H9 (cell line): Measurements from ENCODE around the gene MSRB1. TPM values are rescaled to one million over a fixed set of nuclear protein-coding genes. Genes with fewer than 3 reads are reported as not detected.

Source experiments
- DNase-seq: peaks from one replicate; pipeline ENCODE4 v3.0.0-alpha.2; 2017
- H2AFZ ChIP-seq: one replicate; pipeline ENCODE4 v1.6.1; 2013; ENCODE audit warnings: mild to moderate bottlenecking, low read length, control low read depth, moderate library complexity
- H2AK5ac ChIP-seq: 2 replicates; pipeline ENCODE4 v1.6.1; 2013; ENCODE audit warnings: low read length, control low read depth, mixed read lengths; ENCODE audit not compliant: insufficient read length
- H2BK120ac ChIP-seq: one replicate; pipeline ENCODE4 v1.6.1; 2013; ENCODE audit warnings: low read depth, mild to moderate bottlenecking, low read length, control low read depth, inconsistent platforms; ENCODE audit not compliant: poor library complexity, severe bottlenecking
- H2BK12ac ChIP-seq: 2 replicates; pipeline ENCODE4 v1.6.1; 2013; ENCODE audit warnings: low read length, control low read depth, mixed read lengths, low read depth; ENCODE audit not compliant: insufficient read length
- H2BK15ac ChIP-seq: 2 replicates; pipeline ENCODE4 v1.6.1; 2013; ENCODE audit warnings: low read depth, low read length, control low read depth
- H2BK20ac ChIP-seq: one replicate; pipeline ENCODE4 v1.6.1; 2013; ENCODE audit warnings: low read depth, mild to moderate bottlenecking, low read length, control low read depth, inconsistent platforms; ENCODE audit not compliant: poor library complexity, severe bottlenecking
- H2BK5ac ChIP-seq: 2 replicates; pipeline ENCODE4 v1.6.1; 2013; ENCODE audit warnings: low read length, control low read depth, mixed read lengths; ENCODE audit not compliant: insufficient read length
- H3K14ac ChIP-seq: 2 replicates; pipeline ENCODE4 v1.6.1; 2013; ENCODE audit warnings: low read length, control low read depth; ENCODE audit not compliant: insufficient read depth
- H3K18ac ChIP-seq: 2 replicates; pipeline ENCODE4 v1.6.1; 2013; ENCODE audit warnings: low read depth, mild to moderate bottlenecking, mixed read lengths, low read length, control low read depth; ENCODE audit not compliant: insufficient read length
- H3K23ac ChIP-seq: 2 replicates; pipeline ENCODE4 v1.6.1; 2013; ENCODE audit warnings: low read length, control low read depth, mixed read lengths, low read depth; ENCODE audit not compliant: insufficient read length
- H3K23me2 ChIP-seq: 2 replicates; pipeline ENCODE4 v1.6.1; 2013; ENCODE audit warnings: low read depth, mild to moderate bottlenecking, mixed read lengths, low read length, control low read depth; ENCODE audit not compliant: insufficient read length, poor library complexity, severe bottlenecking
- H3K27ac ChIP-seq: 2 replicates; pipeline ENCODE4 v1.5.1; 2013; ENCODE audit warnings: low read length, control low read depth, mixed read lengths, low read depth; ENCODE audit not compliant: insufficient read length
- H3K27me3 ChIP-seq: 2 replicates; pipeline ENCODE4 v1.6.1; 2013; ENCODE audit warnings: low read length, control low read depth, inconsistent platforms; ENCODE audit not compliant: insufficient read depth
- H3K4ac ChIP-seq: 2 replicates; pipeline ENCODE4 v1.6.1; 2013; ENCODE audit warnings: low read depth, mild to moderate bottlenecking, control low read depth, inconsistent platforms, low read length, moderate library complexity
- H3K4me1 ChIP-seq: 2 replicates; pipeline ENCODE4 v1.6.1; 2013; ENCODE audit warnings: low read length, control low read depth, inconsistent platforms; ENCODE audit not compliant: insufficient read depth
- H3K4me2 ChIP-seq: 2 replicates; pipeline ENCODE4 v1.6.1; 2013; ENCODE audit warnings: low read length, control low read depth, mixed read lengths; ENCODE audit not compliant: insufficient read length, insufficient read depth
- H3K56ac ChIP-seq: 2 replicates; pipeline ENCODE4 v1.6.1; 2013; ENCODE audit warnings: low read depth, mild to moderate bottlenecking, mixed read lengths, low read length, control low read depth; ENCODE audit not compliant: insufficient read length
- H3K79me1 ChIP-seq: 2 replicates; pipeline ENCODE4 v1.6.1; 2013; ENCODE audit warnings: low read depth, mild to moderate bottlenecking, moderate library complexity, low read length, control low read depth, inconsistent platforms; ENCODE audit not compliant: insufficient read depth, poor library complexity, severe bottlenecking
- H3K79me2 ChIP-seq: 2 replicates; pipeline ENCODE4 v1.6.1; 2013; ENCODE audit warnings: low read length, control low read depth, inconsistent platforms; ENCODE audit not compliant: insufficient read depth
- H3K9ac ChIP-seq: 2 replicates; pipeline ENCODE4 v1.6.1; 2013; ENCODE audit warnings: low read length, control low read depth, mixed read lengths; ENCODE audit not compliant: insufficient read length; ENCODE audit errors: extremely low read depth
- H3K9me3 ChIP-seq: one replicate; pipeline ENCODE4 v1.6.1; 2013; ENCODE audit warnings: low read depth, low read length, inconsistent platforms; ENCODE audit not compliant: control insufficient read depth
- H3T11ph ChIP-seq: one replicate; pipeline ENCODE4 v1.6.1; 2013; ENCODE audit warnings: mild to moderate bottlenecking, low read length, control low read depth, inconsistent platforms
- H4K20me1 ChIP-seq: one replicate; pipeline ENCODE4 v1.6.1; 2013; ENCODE audit not compliant: control insufficient read depth, insufficient read length, insufficient read depth
- H4K5ac ChIP-seq: 2 replicates; pipeline ENCODE4 v1.6.1; 2013; ENCODE audit warnings: low read depth, mild to moderate bottlenecking, mixed read lengths, low read length, control low read depth; ENCODE audit not compliant: insufficient read length
- H4K8ac ChIP-seq: replicated peaks from 2 replicates; pipeline ENCODE4 v1.6.1; 2013; ENCODE audit warnings: low read length, control low read depth, mixed read lengths, low read depth; ENCODE audit not compliant: insufficient read length
- H4K91ac ChIP-seq: 2 replicates; pipeline ENCODE4 v1.6.1; 2013; ENCODE audit warnings: low read depth, mild to moderate bottlenecking, moderate library complexity, mixed read lengths, low read length, control low read depth; ENCODE audit not compliant: insufficient read length
- H3K27ac Mint-ChIP-seq, 3 experiments: 2 replicates in 2 of 3; 3 replicates in 1 of 3; pipeline ENCODE4 v1.8.0; 2020 to 2021; ENCODE audit warnings: mixed read lengths in 3 of 3, mild to moderate bottlenecking in 1 of 3, moderate library complexity in 1 of 3
- H3K27me3 Mint-ChIP-seq: 2 replicates; pipeline ENCODE4 v1.8.0; 2021; ENCODE audit warnings: low read depth, mild to moderate bottlenecking, moderate library complexity, mixed read lengths
- H3K36me3 Mint-ChIP-seq, 3 experiments: 2 replicates in 2 of 3; 3 replicates in 1 of 3; pipeline ENCODE4 v1.8.0; 2020 to 2021; ENCODE audit warnings: low read depth in 3 of 3, mixed read lengths in 3 of 3; ENCODE audit not compliant: insufficient read depth in 1 of 3
- H3K4me1 Mint-ChIP-seq, 2 experiments: 2 replicates each; pipeline ENCODE4 v1.8.0; 2020; ENCODE audit warnings: mixed read lengths in 2 of 2
- H3K4me3 Mint-ChIP-seq, 2 experiments: 2 replicates in 1 of 2; 3 replicates in 1 of 2; pipeline ENCODE4 v1.8.0; 2020 to 2021; ENCODE audit warnings: mild to moderate bottlenecking in 2 of 2, mixed read lengths in 2 of 2, moderate library complexity in 1 of 2
- H3K9me3 Mint-ChIP-seq, 2 experiments: 2 replicates in 1 of 2; 3 replicates in 1 of 2; pipeline ENCODE4 v1.8.0; 2020; ENCODE audit warnings: mild to moderate bottlenecking in 2 of 2, mixed read lengths in 2 of 2, moderate library complexity in 1 of 2
- CTCF ChIP-seq: fragments of 200-600 bp; sonication (generic); conservative IDR thresholded peaks from 3 replicates; pipeline ENCODE4 v1.8.0; 2021; ENCODE audit warnings: antibody characterized with exemption, mild to moderate bottlenecking
- WGBS: extraction: QIAGEN DNeasy Blood & Tissue Kit; methylation state at CpG from one replicate; pipeline ENCODE4 v1.1.7; 2013; ENCODE audit warnings: missing lambda C conversion rate, low lambda C conversion rate, mixed read lengths; ENCODE audit not compliant: insufficient read length; ENCODE audit errors: extremely low coverage; 5-methylcytosine and 5-hydroxymethylcytosine counted together
- total RNA-seq: library from RNA; stranded (reverse); gene quantifications from 2 replicates; pipeline ENCODE4 v1.2.1, GENCODE V29; 2021

Gene MSRB1
- total RNA-seq, 1 experiment from 2014 or later, result 25.7 TPM

DNA sequence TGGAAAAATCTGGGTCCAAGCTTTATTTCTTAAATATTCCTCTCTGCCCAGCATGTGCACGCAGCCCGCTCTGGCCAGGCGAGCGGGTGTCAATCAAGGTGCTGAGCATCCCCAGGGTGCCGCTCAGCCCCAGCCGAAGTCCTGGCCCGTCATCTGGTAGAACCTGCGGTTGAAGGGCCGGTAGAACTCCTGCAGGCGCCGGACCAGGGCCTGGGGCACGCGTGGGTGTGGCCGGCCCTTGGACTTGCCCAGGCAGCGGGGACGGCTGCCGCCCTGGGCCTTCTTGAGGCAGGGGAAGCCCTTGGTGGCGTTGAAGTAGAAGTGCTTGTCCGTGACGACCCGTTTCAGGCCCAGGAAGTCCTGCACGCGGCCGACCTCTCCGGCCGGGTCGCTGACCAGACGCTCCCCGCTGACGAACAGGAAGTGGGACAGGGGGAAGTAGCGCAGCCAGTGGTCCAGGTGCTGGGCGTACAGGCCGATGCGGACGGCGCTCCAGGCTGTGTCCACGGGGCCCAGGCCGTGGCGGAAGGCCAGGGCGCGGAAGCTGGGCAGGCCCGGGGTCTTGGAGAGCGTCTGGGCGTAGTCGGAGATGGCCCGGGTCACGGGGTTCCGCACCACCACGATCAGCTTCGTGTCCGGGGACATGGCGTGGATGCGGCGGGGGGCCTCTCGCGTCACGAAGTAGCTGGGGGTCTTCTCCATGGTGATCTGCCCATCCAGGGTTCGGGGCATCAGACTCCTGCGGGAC lies 31.4 kb downstream of the MSRB1 start:
- H3K4me2 ChIP-seq, result no peak overlapping the region
- no peak overlapping the region for H3K18ac ChIP-seq
- peaks cover 7% of the 10 kb centered on the region; the same call in 1 of the 2 replicates for H3K27me3 ChIP-seq
- no peak overlapping the region; the same call in 1 of the 2 replicates for H2BK15ac ChIP-seq
- WGBS, result no CpG with 5 or more reads among the region's 59 CpGs
- no peak overlapping the region for H2AK5ac ChIP-seq
- Mint-ChIP-seq H3K4me1 (peaks cover under 1 to 43% of the 10 kb centered on the region in 2 experiments), H3K9me3 (no peaks in the 10 kb centered on the region), H3K4me3 (no peak overlapping the region), H3K27me3 (peaks cover 37% of the 10 kb centered on the region), H3K36me3 (no peaks in the 10 kb centered on the region; a peak in 1 of 7 replicates), H3K27ac (no peak overlapping the region)
- H3T11ph ChIP-seq, result no peak overlapping the region
- H3K23ac ChIP-seq, result no peak overlapping the region
- no peaks in the 10 kb centered on the region for H3K23me2 ChIP-seq
- no peaks in the 10 kb centered on the region for H3K9me3 ChIP-seq
- no peak overlapping the region for H2AFZ ChIP-seq
- no peak overlapping the region for H3K56ac ChIP-seq
- H3K79me1 ChIP-seq, result no peaks in the 10 kb centered on the region
- H3K27ac ChIP-seq, result no peak overlapping the region
- H3K79me2 ChIP-seq, result no peaks in the 10 kb centered on the region
- H2BK20ac ChIP-seq, result no peak overlapping the region
- peak; percentile 26 for DNase-seq
- no peak overlapping the region for H3K9ac ChIP-seq
- no peaks in the 10 kb centered on the region; the same call in 1 of the 2 replicates for H3K4me1 ChIP-seq
- H4K91ac ChIP-seq, result no peak overlapping the region
- no peak overlapping the region for H4K8ac ChIP-seq
- TF ChIP-seq CTCF, result no peak
- H3K14ac ChIP-seq, result no peak overlapping the region
- H4K20me1 ChIP-seq, result no peaks in the 10 kb centered on the region
- no peak overlapping the region for H2BK120ac ChIP-seq
- H2BK5ac ChIP-seq, result no peak overlapping the region
- H4K5ac ChIP-seq, result no peak overlapping the region
- H2BK12ac ChIP-seq, result no peak overlapping the region
- no peak overlapping the region for H3K4ac ChIP-seq
